Breast epithelium (tissue), 3 donors: Measurements from ENCODE around the gene COA8.

Experiments used
- CTCF ChIP-seq, 3 donors: fragments of 450-650 bp; IDR thresholded peaks; one replicate each; pipeline ENCODE4 v1.5.1; 2016 to 2017; ENCODE audit warnings: antibody characterized with exemption in 3 of 3, mild to moderate bottlenecking in 3 of 3, moderate library complexity in 3 of 3
- POLR2A ChIP-seq: fragments of 450-650 bp; IDR thresholded peaks from one replicate; pipeline ENCODE4 v1.6.1; 2016; ENCODE audit warnings: antibody characterized with exemption, mild to moderate bottlenecking, moderate library complexity
- POLR2AphosphoS5 ChIP-seq, 3 donors: sonication (generic); formaldehyde crosslinking; IDR thresholded peaks; one replicate each; pipeline ENCODE4 v1.6.1; 2017; ENCODE audit warnings: antibody characterized with exemption in 3 of 3

GRCh38 chr14:103531421-103532215 is 31.1 kb upstream of the COA8 start:
- no peak for TF ChIP-seq POLR2A
- TF ChIP-seq CTCF (IDR thresholded peaks at IDR 0.05), result no peak
- no peak for TF ChIP-seq POLR2AphosphoS5 (IDR thresholded peaks at IDR 0.05)
